ENCODE data around the gene CLUH. TPM values are rescaled to one million over a fixed set of nuclear protein-coding genes. Genes with fewer than 3 reads are reported as not detected.

Gene CLUH
- total and polyA plus RNA-seq, 2 donors (not counting 3 experiments of a cell fraction or from before 2014, with no cell fraction given) = 33.8 to 80.7 TPM

GRCh38 chr17:2736956-2737355 is 25.4 kb upstream of the CLUH start:
- no peak overlapping the region for H2AFZ ChIP-seq (ENCODE audit: low read depth, low read length)
- no peaks in the 10 kb centered on the region for H3K9me3 ChIP-seq (replicated peaks; ENCODE audit: control insufficient read depth, insufficient read depth, low read length)
- intact Hi-C loops (cut with micrococcal nuclease) (no loop called here), dilution Hi-C loops (cut with MboI; ENCODE audit: extremely low pct_ligation_motif_present, low sequenced_read_pairs) (no loop called here)
- no peaks in the 10 kb centered on the region for H3K9me1 ChIP-seq (replicated peaks; ENCODE audit: control insufficient read depth, extremely low read depth, insufficient read depth, low read length)
- POLR2A ChIA-PET = no interaction called here
- H3K27me3 ChIP-seq (ENCODE audit: control insufficient read depth in 2 of 2, insufficient read depth in 2 of 2, low read length in 2 of 2) = no peaks in the 10 kb centered on the region
- no TSS peak for BruUV-seq (replicated peaks)
- TF ChIP-seq EZH2 (IDR thresholded peaks at IDR 0.05; ENCODE audit: borderline replicate concordance, low read depth, low read length, severe bottlenecking) (no peak), POLR2AphosphoS5 (IDR thresholded peaks at IDR 0.05; ENCODE audit: insufficient read depth, low read depth, low read length) (no peak)
- CTCF ChIA-PET = interaction anchor here (1.0 kb wide), 1 partner anchor 9 kb away, joined by 3 read pairs; no protein-coding TSS in a partner anchor
- H3K79me2 ChIP-seq (ENCODE audit: control insufficient read depth, insufficient read depth, low read length) = no peaks in the 10 kb centered on the region
- H3K9ac ChIP-seq (replicated peaks; ENCODE audit: extremely low read depth, insufficient read depth, low read length) = no peak overlapping the region
- no peak overlapping the region for H3K4me3 ChIP-seq (replicated peaks in 1 of 3; ENCODE audit: insufficient read depth in 1 of 3, low read depth in 1 of 3, low read length in 3 of 3)
- no peak overlapping the region for H3K4me2 ChIP-seq (ENCODE audit: insufficient read depth, low read length)
- H4K20me1 ChIP-seq (replicated peaks; ENCODE audit: control insufficient read depth, extremely low read depth, insufficient read depth, low read length) = no peaks in the 10 kb centered on the region
- DNase-seq (ENCODE audit: low read depth, low spot score) (no peak), FAIRE-seq (no peak)
- H3K27ac ChIP-seq (ENCODE audit: insufficient read depth, low read depth, low read length) = no peak overlapping the region
- H3K36me3 ChIP-seq (ENCODE audit: control insufficient read depth in 2 of 2, extremely low read depth in 1 of 2, insufficient read depth in 2 of 2, low read length in 2 of 2) = no peaks in the 10 kb centered on the region
- no peaks in the 10 kb centered on the region for H3K4me1 ChIP-seq (ENCODE audit: control insufficient read depth, extremely low read depth, insufficient read depth, low read length)

GRCh38 chr17:2735896-2736295 is 24.3 kb upstream of the CLUH start:
- intact Hi-C loops (cut with micrococcal nuclease) = no loop called here
- H3K9ac ChIP-seq (replicated peaks; ENCODE audit: extremely low read depth, insufficient read depth, low read length) = no peak overlapping the region
- no peak overlapping the region for H3K4me2 ChIP-seq (ENCODE audit: insufficient read depth, low read length)
- no peaks in the 10 kb centered on the region for H4K20me1 ChIP-seq (replicated peaks; ENCODE audit: control insufficient read depth, extremely low read depth, insufficient read depth, low read length)
- no peaks in the 10 kb centered on the region for H3K9me3 ChIP-seq (replicated peaks; ENCODE audit: control insufficient read depth, insufficient read depth, low read length)
- H3K4me1 ChIP-seq (ENCODE audit: control insufficient read depth, extremely low read depth, insufficient read depth, low read length) = no peaks in the 10 kb centered on the region
- no peak for FAIRE-seq
- ChIA-PET CTCF (no interaction called here), POLR2A (no interaction called here)
- H3K79me2 ChIP-seq (ENCODE audit: control insufficient read depth, insufficient read depth, low read length) = no peaks in the 10 kb centered on the region
- H3K4me3 ChIP-seq (replicated peaks in 1 of 3; ENCODE audit: insufficient read depth in 1 of 3, low read depth in 1 of 3, low read length in 3 of 3) = no peak overlapping the region
- H3K9me1 ChIP-seq (replicated peaks; ENCODE audit: control insufficient read depth, extremely low read depth, insufficient read depth, low read length) = no peaks in the 10 kb centered on the region
- no peak for DNase-seq (ENCODE audit: low read depth, low spot score)
- TF ChIP-seq MYC (IDR thresholded peaks at IDR 0.05; ENCODE audit: low read depth, low read length) = no peak
- no peak for TF ChIP-seq CTCF (IDR thresholded peaks at IDR 0.05; ENCODE audit: extremely low read depth in 1 of 2, insufficient read depth in 1 of 2, low read depth in 1 of 2, low read length in 2 of 2)
- no peak for TF ChIP-seq MAX (IDR thresholded peaks at IDR 0.05; ENCODE audit: insufficient read depth, insufficient read length)
- no peak for TF ChIP-seq JUN (IDR thresholded peaks at IDR 0.05; ENCODE audit: borderline replicate concordance, insufficient read depth, insufficient read length, low read depth)
- no peak for TF ChIP-seq EZH2 (IDR thresholded peaks at IDR 0.05; ENCODE audit: borderline replicate concordance, low read depth, low read length, severe bottlenecking)
- no peak for TF ChIP-seq FOS (IDR thresholded peaks at IDR 0.05; ENCODE audit: borderline replicate concordance, insufficient read depth, low read length)
- no peak for TF ChIP-seq GATA2 (IDR thresholded peaks at IDR 0.05; ENCODE audit: insufficient read depth, insufficient read length, low read depth, low read length)
- no peak for TF ChIP-seq POLR2A (IDR thresholded peaks at IDR 0.05; ENCODE audit: low read depth, low read length)
- no peak for TF ChIP-seq POLR2AphosphoS5 (IDR thresholded peaks at IDR 0.05; ENCODE audit: insufficient read depth, low read depth, low read length)
- no peak overlapping the region for H2AFZ ChIP-seq (ENCODE audit: low read depth, low read length)
- no peaks in the 10 kb centered on the region for H3K27me3 ChIP-seq (ENCODE audit: control insufficient read depth in 2 of 2, insufficient read depth in 2 of 2, low read length in 2 of 2)
- dilution Hi-C loops (cut with MboI; ENCODE audit: extremely low pct_ligation_motif_present, low sequenced_read_pairs) = no loop called here
- no peaks in the 10 kb centered on the region for H3K36me3 ChIP-seq (ENCODE audit: control insufficient read depth in 2 of 2, extremely low read depth in 1 of 2, insufficient read depth in 2 of 2, low read length in 2 of 2)
- H3K27ac ChIP-seq (ENCODE audit: insufficient read depth, low read depth, low read length) = no peak overlapping the region
- BruUV-seq (replicated peaks) = no TSS peak
